ENCODE measurements around the gene JMJD8.

The JMJD8 gene

DNA sequence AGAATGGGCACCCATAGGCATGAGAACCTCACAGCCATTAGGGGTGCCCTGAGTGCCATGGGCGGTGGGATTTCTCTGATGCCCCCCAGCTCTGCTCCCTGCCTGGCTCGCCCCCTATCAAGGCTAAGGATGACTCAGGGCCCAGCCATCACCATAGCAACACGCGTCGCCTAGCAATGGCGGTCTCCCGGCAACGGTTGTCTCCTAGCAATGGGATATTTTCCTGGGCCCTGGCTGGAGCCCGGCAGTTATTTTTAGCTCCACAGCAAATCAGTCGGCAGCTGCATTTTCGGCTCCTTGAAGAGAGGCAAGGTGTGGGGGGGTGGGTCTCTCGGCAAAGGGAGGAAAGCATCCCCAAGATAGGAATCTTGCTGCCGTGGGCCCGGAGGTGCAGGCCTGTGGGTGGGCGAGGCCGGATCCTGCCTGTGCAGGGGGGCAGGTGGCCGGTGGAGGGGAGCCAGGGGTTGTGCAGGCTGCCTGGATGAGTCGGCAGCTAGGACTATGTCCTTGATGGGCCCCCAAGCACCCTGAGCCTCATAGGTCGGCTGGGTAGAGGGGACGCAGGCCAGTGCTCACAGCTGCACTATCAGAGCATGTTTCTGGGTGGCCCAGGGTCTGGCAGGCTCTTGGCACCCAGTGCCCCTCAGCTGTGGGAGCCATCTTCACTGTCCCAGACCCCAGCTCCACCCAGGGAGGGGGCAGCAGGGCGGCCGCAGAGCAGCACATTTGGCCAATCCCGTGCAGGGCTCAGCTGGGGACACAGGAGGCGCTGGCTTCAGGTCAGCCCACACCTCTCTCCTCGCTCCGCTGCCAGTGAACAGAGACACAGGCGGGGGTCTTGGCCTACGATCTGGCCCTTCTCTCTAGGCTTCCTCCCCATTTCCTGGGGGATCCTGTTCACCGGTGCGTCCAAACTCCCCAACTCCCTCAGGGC, 25.7 kb upstream of the JMJD8 start:
- no peak for DNase-seq (ENCODE audit: low read depth, low spot score)

DNA sequence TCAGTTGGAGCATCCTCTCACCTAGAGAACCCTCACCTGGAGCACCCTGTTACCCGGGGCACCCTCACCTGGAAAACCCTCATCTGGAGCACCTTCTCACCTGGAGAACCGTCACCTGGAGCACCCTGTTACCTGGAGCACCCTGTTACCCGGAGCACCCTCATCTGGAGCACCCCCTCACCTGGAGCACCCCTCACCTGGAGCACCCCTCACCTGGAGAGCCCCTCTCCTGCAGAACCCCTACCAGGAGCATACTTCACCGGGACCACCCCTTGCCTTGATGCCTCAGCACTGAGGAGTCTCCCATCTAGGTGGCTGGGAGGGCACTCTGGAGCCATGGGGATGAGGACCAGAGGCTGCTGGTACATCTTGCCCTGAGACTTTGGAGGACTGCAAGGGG, 24.8 kb upstream of the JMJD8 start:
- no peak for DNase-seq (ENCODE audit: low read depth, low spot score)

- DNase-seq (ENCODE audit: low read depth, low spot score), result no peak
Measured at GRCh38 chr16:708019-708418, 23.9 kb upstream of the JMJD8 start.

- DNase-seq (ENCODE audit: low read depth, low spot score), result no peak
Measured at GRCh38 chr16:707062-707538, 23.0 kb upstream of the JMJD8 start.

DNA sequence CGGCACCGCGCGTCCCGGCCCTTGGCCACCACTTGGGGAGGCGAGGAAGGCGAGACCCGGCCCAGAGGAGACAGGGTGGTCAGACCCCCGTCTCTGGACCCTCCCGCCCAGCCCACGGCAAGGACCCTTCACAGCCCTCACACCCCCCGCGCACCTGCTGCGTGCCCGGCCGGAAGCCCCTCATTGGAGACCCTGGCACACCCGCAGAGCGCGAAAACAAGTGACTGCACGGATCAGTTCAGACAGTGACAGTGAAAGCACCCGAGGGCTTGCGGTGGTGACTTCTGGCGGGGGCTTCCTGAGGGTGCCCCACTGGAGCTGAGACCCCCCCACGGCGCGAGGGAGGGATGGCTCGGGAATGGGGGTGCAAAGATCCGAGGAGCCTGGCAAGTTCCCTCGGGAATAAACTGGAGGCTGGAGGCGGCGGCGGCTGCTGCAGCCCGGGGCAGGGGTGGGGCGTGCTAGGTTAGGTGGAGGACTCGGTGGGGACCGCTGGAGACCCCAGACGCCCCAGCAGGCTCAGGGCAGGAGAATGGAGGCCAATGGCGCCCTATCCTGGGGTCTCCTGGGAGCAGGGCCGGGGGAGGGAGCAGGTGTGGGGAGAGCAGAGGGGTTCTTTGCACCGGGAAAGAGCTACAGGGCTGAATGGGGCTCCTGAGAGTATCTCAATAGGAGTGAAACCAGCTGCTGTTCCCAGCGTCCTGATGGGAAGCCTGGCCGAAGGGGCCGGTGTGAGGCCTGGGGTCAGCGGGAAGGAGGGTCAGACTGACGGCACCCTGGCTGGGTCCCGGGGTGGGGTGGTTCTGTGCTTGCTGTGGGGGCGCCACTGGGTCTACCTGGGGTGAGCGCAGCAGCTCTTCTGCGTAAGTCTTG, 22.3 kb upstream of the JMJD8 start:
- no peak for DNase-seq (ENCODE audit: low read depth, low spot score)

DNA sequence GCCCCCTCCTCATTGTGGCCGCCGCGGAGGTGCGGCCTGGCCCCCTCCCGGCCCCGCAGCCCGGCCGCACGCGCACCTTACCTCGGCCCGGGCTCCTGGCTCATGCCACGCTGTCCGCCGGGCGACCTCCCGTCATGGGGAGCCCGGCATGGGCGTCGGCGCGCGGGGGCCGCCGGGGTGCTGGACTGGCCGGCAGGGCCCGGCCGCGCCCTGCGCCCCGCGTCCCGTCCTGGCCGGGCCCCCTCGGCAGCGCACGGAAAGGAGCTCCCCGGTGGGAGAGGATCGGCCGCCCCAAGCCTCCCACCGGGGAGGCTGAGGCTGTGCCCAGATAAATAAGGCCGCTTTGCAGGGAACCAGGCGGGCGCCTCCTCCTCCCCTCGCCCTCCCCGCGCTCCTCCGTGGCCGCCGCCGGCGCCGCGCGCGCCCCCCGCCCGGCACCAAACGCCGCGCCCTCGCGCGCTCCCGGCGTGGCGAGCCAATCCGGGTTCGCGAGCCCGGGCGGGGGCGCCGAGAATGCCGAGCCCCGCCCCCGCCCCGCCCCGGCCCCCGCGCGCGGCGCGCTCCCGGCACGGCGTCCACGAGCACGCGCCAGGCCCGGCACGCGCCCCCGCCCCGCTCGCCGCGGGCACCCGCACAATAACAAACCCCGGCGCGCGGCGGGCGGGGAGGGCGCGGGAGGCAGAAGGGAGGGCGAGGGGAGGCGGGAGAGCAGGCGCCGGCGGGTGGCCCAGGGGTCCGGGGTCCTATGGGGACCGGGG, 21.5 kb upstream of the JMJD8 start, which contains the start of gene FBXL16:
Gene FBXL16 (minus strand): TSS at position 371 of the 758 bp plus-strand sequence. CDS start 8,396 bp downstream, outside the sequence.
- DNase-seq (ENCODE audit: low read depth, low spot score), result no peak

DNA sequence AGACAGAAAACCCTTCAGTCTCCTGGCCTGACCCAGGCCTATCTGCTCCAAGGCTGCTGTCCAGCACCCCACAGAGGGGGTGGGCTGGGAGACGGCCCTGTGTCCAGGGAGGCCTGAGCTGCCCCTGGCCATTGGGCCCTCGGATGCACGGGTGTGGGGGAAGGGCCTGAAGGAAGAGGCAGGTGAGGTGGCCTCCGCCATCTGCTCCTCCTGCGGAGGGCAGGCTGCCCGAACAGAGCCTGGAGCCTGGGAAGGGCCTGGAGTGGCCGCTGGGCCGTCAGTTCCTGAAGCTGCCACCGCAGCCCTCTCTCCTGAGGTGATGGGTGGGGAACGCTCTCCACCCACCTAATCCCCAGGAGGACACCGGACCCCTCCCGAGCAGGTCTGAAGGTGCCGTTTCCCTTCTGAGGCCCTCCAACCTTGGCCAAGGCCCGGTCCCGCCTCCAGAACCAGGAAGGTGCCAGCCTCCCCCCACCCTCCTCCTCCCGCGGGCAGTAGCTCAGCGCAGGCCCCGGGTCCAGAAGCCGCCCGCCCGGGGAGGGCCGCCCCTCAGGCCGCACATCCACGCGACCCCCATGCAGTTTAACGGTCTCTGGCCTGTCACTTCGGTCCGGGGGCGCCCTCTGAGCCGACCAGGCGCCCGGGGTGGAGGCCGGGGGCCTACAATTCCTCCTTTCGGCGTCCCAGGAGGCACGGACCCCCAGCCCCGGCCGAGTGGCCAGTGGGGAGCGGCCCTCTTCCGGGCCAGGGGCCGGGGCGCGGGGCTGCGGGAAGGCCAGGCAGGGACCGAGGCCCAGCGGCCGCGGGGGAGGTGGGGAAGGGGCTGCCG, 20.6 kb upstream of the JMJD8 start:
- DNase-seq (ENCODE audit: low read depth, low spot score), result no peak

DNA sequence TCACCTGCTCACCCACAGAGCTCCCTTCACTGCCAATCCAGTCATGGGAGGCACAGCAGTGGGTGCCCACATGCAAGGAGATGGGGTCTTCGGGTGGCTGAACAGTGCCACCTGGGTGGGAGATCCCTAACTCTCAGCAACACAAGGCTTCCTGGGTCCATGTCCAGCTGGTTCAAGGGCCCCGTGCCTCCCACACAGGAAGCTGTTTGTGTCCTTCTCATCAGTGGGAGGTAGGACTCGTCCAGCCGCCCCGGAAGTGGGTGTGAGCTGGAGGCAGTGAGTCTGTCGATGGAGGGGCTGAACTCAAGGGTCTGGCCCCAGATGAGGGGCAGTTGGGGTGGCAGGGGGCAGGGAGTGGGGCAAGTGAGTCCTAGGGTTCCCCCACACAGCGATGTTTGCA, 19.9 kb upstream of the JMJD8 start:
- no peak for DNase-seq (ENCODE audit: low read depth, low spot score)

- no peak for DNase-seq (ENCODE audit: low read depth, low spot score)
Measured at GRCh38 chr16:703406-703805, 19.3 kb upstream of the JMJD8 start.

GRCh38 chr16:702341-702740, 18.2 kb upstream of the JMJD8 start:
- no peak for DNase-seq (ENCODE audit: low read depth, low spot score)

- no peak for DNase-seq (ENCODE audit: low read depth, low spot score)
Measured at GRCh38 chr16:700684-701584, 16.8 kb upstream of the JMJD8 start.

- no peak for DNase-seq (ENCODE audit: low read depth, low spot score)
Measured at GRCh38 chr16:698911-699671, 15.0 kb upstream of the JMJD8 start.

DNA sequence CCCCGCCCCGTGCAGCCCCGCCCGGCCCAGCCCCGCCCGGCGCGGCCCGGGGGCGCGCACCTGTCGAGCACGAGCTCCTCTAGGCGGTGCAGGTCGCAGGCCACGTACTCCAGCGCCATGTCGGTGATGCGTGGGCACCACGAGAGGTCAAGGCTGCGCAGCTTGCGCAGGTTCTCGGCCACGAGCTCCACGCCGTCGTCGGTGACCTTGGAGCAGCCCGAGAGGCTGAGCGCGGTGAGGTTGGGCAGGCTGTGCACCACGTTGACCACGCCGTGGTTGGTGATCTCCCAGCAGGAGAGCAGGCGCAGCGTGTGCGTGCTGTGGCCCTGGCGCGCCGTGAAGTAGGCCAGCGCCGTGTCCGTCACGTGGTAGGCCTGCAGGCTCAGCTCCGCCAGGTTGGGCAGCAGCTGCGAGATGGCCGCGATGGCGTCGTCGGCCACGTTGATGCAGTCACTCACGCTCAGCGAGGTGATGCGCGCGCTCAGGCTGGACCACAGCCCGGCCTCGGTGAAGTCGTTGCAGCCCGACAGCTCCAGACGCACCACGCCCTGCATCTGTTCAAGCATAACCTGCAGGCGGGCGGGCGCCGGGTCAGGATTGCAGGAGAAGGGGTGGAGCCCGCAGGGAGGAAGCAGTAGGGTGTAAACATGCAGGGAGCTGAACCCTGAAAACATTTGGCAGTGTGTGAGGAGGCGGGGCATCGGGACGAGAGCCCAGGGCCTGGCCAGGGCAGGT, 11.4 kb upstream of the JMJD8 start:
- DNase-seq (ENCODE audit: low read depth, low spot score), result peak; percentile 40

DNA sequence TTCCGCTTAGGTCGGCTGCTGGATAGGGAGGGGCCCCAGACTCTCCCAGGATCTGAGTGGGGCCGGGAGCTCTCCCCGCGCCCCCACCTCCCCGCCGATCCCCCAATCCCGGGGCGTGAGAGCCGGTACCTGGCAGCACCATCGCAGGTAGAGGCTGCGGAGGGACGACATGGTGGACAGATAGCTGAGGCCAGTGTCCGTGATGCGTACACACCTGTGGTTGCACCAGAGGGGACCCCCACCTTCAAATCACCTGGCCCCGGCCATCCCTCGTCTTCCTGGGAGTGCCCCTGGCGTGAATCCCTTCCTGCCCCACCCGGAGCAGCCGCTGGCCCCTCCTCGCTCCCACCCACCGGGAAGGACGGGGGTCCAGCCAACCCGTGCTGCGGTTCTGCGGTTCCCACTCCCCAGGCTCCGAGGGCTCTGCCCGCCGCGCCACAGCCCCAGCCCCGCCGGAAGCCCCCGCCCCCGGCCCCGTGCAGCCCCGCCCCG, 10.8 kb upstream of the JMJD8 start:
- no peak for DNase-seq (ENCODE audit: low read depth, low spot score)

DNA sequence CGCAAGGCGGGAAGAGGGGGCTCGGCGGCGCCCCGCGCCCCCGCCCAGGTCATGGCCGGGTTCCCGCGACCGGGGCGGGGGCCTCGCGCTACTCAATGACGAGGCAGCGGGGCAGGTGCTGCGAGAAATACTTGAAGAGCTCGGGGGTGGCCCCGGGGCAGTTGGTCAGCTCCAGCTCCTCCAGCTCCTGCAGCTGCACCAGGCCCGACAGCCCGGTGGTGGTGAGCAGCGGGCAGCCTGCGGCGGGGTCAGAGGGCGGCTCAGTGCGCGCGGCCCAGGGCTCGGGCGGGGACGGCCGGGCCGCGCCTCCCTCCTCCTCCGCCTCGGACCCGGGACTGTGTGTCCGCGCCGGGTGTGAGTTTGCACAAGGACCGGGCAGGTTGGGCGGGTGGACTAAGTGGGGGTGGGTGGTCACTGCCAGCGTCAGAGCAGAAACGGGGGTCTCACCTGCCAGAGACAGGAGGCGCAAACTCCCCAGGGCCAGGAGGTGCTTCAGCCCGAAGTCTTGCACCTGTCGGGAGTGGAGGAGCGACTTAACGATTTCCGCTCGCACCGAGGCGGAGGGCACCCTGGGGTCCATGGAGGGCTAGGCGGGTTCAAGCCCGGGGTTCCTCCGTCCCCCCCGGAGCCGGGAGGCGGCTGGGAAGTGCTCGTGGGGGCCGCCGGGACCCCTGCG, 10.2 kb upstream of the JMJD8 start:
- no peak for DNase-seq (ENCODE audit: low read depth, low spot score)

DNA sequence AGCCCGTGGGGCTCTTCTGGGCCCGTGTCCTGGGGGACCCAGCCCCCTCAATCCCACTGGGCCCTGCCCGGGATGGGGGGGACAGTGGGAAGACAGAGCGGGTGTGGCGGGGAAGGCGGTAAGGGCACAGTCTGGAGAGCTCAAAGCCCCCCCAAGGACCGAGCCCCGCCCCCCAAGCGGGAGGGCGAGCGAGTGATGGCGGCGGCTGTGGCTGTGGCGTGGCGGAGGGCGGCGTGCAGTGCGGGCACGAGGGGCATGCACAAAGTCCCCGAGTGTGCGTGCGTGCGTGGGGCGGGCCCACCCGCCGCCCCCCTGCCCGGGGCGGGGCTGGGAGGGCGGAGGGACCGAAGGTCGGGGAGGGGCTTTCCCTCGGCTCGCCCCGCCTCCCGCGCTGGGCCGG, 9.6 kb upstream of the JMJD8 start:
- no peak for DNase-seq (ENCODE audit: low read depth, low spot score)

GRCh38 chr16:693364-693763, 9.2 kb upstream of the JMJD8 start:
- no peak for DNase-seq (ENCODE audit: low read depth, low spot score)

Data from activated CD4-positive, CD25-positive, alpha-beta regulatory T cell treated with anti-CD3 and anti-CD28 coated beads, Interleukin-2, amount 50 U/mL, for 16 hours (primary cell).